ENCODE results near the gene POU2F1. TPM values are rescaled to one million over a fixed set of nuclear protein-coding genes. Genes with fewer than 3 reads are reported as not detected.

Gene POU2F1
- total RNA-seq, 1 donor from 2014 or later, result 3.9 TPM

- Histone ChIP-seq H3K4me3 (ENCODE audit: low read depth, low read length) (no peak overlapping the region), H3K27me3 (ENCODE audit: control insufficient read depth, insufficient read depth, low read length) (no peaks in the 10 kb centered on the region), H3K36me3 (ENCODE audit: control insufficient read depth, insufficient read depth, low read length) (no peaks in the 10 kb centered on the region)
- no peak for TF ChIP-seq CTCF (IDR thresholded peaks at IDR 0.05; ENCODE audit: insufficient read depth, low read length, severe bottlenecking)
- DNase-seq (ENCODE audit: low read depth) (no peak), FAIRE-seq (no peak)
Observed at GRCh38 chr1:167182571-167183320, 37.9 kb upstream of the POU2F1 start.

- FAIRE-seq, result no peak
- no peak for DNase-seq (ENCODE audit: low read depth)
- Histone ChIP-seq H3K36me3 (ENCODE audit: control insufficient read depth, insufficient read depth, low read length) (no peaks in the 10 kb centered on the region), H3K4me3 (ENCODE audit: low read depth, low read length) (no peak overlapping the region), H3K27me3 (ENCODE audit: control insufficient read depth, insufficient read depth, low read length) (no peaks in the 10 kb centered on the region)
- TF ChIP-seq CTCF (IDR thresholded peaks at IDR 0.05; ENCODE audit: insufficient read depth, low read length, severe bottlenecking), result no peak
Observed at GRCh38 chr1:167184081-167184480, 36.6 kb upstream of the POU2F1 start.

- no peak for FAIRE-seq
- Histone ChIP-seq H3K4me3 (ENCODE audit: low read depth, low read length) (no peak overlapping the region), H3K27me3 (ENCODE audit: control insufficient read depth, insufficient read depth, low read length) (no peaks in the 10 kb centered on the region), H3K36me3 (ENCODE audit: control insufficient read depth, insufficient read depth, low read length) (no peaks in the 10 kb centered on the region)
- DNase-seq (ENCODE audit: low read depth), result no peak
- TF ChIP-seq CTCF (IDR thresholded peaks at IDR 0.05; ENCODE audit: insufficient read depth, low read length, severe bottlenecking), result no peak
Observed at GRCh38 chr1:167185062-167185461, 35.6 kb upstream of the POU2F1 start.

GRCh38 chr1:167185974-167186657 is 34.6 kb upstream of the POU2F1 start:
- Histone ChIP-seq H3K4me3 (ENCODE audit: low read depth, low read length) (no peak overlapping the region), H3K36me3 (ENCODE audit: control insufficient read depth, insufficient read depth, low read length) (no peaks in the 10 kb centered on the region), H3K27me3 (ENCODE audit: control insufficient read depth, insufficient read depth, low read length) (no peaks in the 10 kb centered on the region)
- no peak for TF ChIP-seq CTCF (IDR thresholded peaks at IDR 0.05; ENCODE audit: insufficient read depth, low read length, severe bottlenecking)
- DNase-seq (ENCODE audit: low read depth) (no peak), FAIRE-seq (no peak)

GRCh38 chr1:167186771-167187170 is 33.9 kb upstream of the POU2F1 start:
- TF ChIP-seq CTCF (IDR thresholded peaks at IDR 0.05; ENCODE audit: insufficient read depth, low read length, severe bottlenecking), result no peak
- Histone ChIP-seq H3K27me3 (ENCODE audit: control insufficient read depth, insufficient read depth, low read length) (no peaks in the 10 kb centered on the region), H3K4me3 (ENCODE audit: low read depth, low read length) (no peak overlapping the region), H3K36me3 (ENCODE audit: control insufficient read depth, insufficient read depth, low read length) (no peaks in the 10 kb centered on the region)
- no peak for DNase-seq (ENCODE audit: low read depth)
- FAIRE-seq, result no peak

Data from bronchial epithelial cell (primary cell).